ENCODE measurements around the gene TMEM132E.

Gene TMEM132E

GRCh38 chr17:34580685-34581445, 1.5 kb downstream of the TMEM132E start (continued):
- TF ChIP-seq, protein P1, sequence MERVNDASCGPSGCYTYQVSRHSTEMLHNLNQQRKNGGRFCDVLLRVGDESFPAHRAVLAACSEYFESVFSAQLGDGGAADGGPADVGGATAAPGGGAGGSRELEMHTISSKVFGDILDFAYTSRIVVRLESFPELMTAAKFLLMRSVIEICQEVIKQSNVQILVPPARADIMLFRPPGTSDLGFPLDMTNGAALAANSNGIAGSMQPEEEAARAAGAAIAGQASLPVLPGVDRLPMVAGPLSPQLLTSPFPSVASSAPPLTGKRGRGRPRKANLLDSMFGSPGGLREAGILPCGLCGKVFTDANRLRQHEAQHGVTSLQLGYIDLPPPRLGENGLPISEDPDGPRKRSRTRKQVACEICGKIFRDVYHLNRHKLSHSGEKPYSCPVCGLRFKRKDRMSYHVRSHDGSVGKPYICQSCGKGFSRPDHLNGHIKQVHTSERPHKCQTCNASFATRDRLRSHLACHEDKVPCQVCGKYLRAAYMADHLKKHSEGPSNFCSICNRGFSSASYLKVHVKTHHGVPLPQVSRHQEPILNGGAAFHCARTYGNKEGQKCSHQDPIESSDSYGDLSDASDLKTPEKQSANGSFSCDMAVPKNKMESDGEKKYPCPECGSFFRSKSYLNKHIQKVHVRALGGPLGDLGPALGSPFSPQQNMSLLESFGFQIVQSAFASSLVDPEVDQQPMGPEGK (tag by site-specific recombination; IDR thresholded peaks at IDR 0.05), result peak; percentile 90
- TF ChIP-seq ZNF19 (tag by site-specific recombination; IDR thresholded peaks at IDR 0.05; ENCODE audit: low read depth) (no peak), ZNF76 (tag by site-specific recombination; IDR thresholded peaks at IDR 0.05; ENCODE audit: borderline replicate concordance, low read depth) (0 out of 2 replicates have a peak, but pooled peaks have one; percentile 41), GLIS2 (tag by site-specific recombination; IDR thresholded peaks at IDR 0.05) (peak; percentile 97), ZNF423 (tag by site-specific recombination; IDR thresholded peaks at IDR 0.05) (0 out of 2 replicates have a peak, but pooled peaks have one; percentile 7), ZBTB26 (tag by site-specific recombination; optimal IDR thresholded peaks at IDR 0.05) (peak; percentile 64), ZEB2 (tag by site-specific recombination; IDR thresholded peaks at IDR 0.05) (peak; percentile 79), ZNF350 (tag by site-specific recombination; IDR thresholded peaks at IDR 0.05) (no peak), ZNF561 (tag by site-specific recombination; IDR thresholded peaks at IDR 0.05; ENCODE audit: borderline replicate concordance) (no peak), ZFHX2 (tag by site-specific recombination; conservative IDR thresholded peaks at IDR 0.05) (peak; percentile 94), ZNF335 (tag by site-specific recombination; conservative IDR thresholded peaks at IDR 0.05) (peak; percentile 76)
- TF ChIP-seq, protein P2, sequence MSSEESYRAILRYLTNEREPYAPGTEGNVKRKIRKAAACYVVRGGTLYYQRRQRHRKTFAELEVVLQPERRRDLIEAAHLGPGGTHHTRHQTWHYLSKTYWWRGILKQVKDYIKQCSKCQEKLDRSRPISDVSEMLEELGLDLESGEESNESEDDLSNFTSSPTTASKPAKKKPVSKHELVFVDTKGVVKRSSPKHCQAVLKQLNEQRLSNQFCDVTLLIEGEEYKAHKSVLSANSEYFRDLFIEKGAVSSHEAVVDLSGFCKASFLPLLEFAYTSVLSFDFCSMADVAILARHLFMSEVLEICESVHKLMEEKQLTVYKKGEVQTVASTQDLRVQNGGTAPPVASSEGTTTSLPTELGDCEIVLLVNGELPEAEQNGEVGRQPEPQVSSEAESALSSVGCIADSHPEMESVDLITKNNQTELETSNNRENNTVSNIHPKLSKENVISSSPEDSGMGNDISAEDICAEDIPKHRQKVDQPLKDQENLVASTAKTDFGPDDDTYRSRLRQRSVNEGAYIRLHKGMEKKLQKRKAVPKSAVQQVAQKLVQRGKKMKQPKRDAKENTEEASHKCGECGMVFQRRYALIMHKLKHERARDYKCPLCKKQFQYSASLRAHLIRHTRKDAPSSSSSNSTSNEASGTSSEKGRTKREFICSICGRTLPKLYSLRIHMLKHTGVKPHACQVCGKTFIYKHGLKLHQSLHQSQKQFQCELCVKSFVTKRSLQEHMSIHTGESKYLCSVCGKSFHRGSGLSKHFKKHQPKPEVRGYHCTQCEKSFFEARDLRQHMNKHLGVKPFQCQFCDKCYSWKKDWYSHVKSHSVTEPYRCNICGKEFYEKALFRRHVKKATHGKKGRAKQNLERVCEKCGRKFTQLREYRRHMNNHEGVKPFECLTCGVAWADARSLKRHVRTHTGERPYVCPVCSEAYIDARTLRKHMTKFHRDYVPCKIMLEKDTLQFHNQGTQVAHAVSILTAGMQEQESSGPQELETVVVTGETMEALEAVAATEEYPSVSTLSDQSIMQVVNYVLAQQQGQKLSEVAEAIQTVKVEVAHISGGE (tag by site-specific recombination; conservative IDR thresholded peaks at IDR 0.05; ENCODE audit: low read depth), result peak; percentile 44; the same call in 1 of the 2 replicates
- TF ChIP-seq, protein P3, sequence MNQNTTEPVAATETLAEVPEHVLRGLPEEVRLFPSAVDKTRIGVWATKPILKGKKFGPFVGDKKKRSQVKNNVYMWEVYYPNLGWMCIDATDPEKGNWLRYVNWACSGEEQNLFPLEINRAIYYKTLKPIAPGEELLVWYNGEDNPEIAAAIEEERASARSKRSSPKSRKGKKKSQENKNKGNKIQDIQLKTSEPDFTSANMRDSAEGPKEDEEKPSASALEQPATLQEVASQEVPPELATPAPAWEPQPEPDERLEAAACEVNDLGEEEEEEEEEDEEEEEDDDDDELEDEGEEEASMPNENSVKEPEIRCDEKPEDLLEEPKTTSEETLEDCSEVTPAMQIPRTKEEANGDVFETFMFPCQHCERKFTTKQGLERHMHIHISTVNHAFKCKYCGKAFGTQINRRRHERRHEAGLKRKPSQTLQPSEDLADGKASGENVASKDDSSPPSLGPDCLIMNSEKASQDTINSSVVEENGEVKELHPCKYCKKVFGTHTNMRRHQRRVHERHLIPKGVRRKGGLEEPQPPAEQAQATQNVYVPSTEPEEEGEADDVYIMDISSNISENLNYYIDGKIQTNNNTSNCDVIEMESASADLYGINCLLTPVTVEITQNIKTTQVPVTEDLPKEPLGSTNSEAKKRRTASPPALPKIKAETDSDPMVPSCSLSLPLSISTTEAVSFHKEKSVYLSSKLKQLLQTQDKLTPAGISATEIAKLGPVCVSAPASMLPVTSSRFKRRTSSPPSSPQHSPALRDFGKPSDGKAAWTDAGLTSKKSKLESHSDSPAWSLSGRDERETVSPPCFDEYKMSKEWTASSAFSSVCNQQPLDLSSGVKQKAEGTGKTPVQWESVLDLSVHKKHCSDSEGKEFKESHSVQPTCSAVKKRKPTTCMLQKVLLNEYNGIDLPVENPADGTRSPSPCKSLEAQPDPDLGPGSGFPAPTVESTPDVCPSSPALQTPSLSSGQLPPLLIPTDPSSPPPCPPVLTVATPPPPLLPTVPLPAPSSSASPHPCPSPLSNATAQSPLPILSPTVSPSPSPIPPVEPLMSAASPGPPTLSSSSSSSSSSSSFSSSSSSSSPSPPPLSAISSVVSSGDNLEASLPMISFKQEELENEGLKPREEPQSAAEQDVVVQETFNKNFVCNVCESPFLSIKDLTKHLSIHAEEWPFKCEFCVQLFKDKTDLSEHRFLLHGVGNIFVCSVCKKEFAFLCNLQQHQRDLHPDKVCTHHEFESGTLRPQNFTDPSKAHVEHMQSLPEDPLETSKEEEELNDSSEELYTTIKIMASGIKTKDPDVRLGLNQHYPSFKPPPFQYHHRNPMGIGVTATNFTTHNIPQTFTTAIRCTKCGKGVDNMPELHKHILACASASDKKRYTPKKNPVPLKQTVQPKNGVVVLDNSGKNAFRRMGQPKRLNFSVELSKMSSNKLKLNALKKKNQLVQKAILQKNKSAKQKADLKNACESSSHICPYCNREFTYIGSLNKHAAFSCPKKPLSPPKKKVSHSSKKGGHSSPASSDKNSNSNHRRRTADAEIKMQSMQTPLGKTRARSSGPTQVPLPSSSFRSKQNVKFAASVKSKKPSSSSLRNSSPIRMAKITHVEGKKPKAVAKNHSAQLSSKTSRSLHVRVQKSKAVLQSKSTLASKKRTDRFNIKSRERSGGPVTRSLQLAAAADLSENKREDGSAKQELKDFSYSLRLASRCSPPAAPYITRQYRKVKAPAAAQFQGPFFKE (tag by site-specific recombination; IDR thresholded peaks at IDR 0.05; ENCODE audit: borderline replicate concordance), result no peak

All from HEK293 (cell line).